ENCODE data around the gene NIT1. TPM values are rescaled to one million over a fixed set of nuclear protein-coding genes. Genes with fewer than 3 reads are reported as not detected.

The NIT1 gene
- total RNA-seq, 1 experiment from 2014 or later: 26.8 TPM

- ChIA-PET POLR2A (ENCODE audit: unreplicated experiment) (interaction anchor here (0.6 to 0.7 kb wide), 4 partner anchors 12 to 92 kb away, joined by 3 to 6 read pairs (median 3); partner anchors contain the start of genes B4GALT3 and TOMM40L), CTCF (interaction anchor here (0.6 to 0.7 kb wide), 2 partner anchors 18 to 30 kb away, joined by 3 read pairs; no protein-coding TSS in a partner anchor)
- H2AFZ ChIP-seq: peak overlapping the region; percentile 90
- H3F3A ChIP-seq (ENCODE audit: insufficient read depth, low read depth): peaks cover 62% of the 10 kb centered on the region
- peaks cover 33% of the 10 kb centered on the region for H3K4me1 ChIP-seq (replicated peaks; ENCODE audit: insufficient read depth)
- intact Hi-C loops (cut with micrococcal nuclease; ENCODE audit: unreplicated experiment): loop anchor here (1.0 to 10.0 kb wide), 3 partner anchors 34 to 138 kb away; partner anchors contain the start of genes B4GALT3 and KLHDC9
- BruUV-seq (replicated peaks): no TSS peak
- H3K4me3 ChIP-seq: peak overlapping the region; percentile 66
- peak overlapping the region; percentile 84 for H3K4me2 ChIP-seq
- no peaks in the 10 kb centered on the region; the same call in 1 of the 2 replicates for H4K20me1 ChIP-seq (ENCODE audit: insufficient read depth)
- H3K79me2 ChIP-seq (ENCODE audit: low read depth): peaks cover 49% of the 10 kb centered on the region
- H3K27me3 ChIP-seq (ENCODE audit: insufficient read depth, low read depth): no peaks in the 10 kb centered on the region
- DNase-seq: no peak
- H3K9me2 ChIP-seq (ENCODE audit: insufficient read depth): no peaks in the 10 kb centered on the region
- TF ChIP-seq CTCF (conservative IDR thresholded peaks at IDR 0.05): no peak; the same call in 1 of the 2 replicates
- no peak for TF ChIP-seq EZH2 (IDR thresholded peaks at IDR 0.05; ENCODE audit: low read depth)
- no peaks in the 10 kb centered on the region for H3K9me3 ChIP-seq (ENCODE audit: insufficient read depth, low read depth)
- 0 out of 2 replicates have a peak, but pooled peaks cover 5% of the 10 kb centered on the region for H3K36me3 ChIP-seq (ENCODE audit: low read depth)
- peak overlapping the region; percentile 91 for H3K27ac ChIP-seq
Measured at GRCh38 chr1:161133220-161133740, 15.4 kb downstream of the NIT1 start.

- no peak for DNase-seq
- peaks cover 3% of the 10 kb centered on the region; the same call in 1 of the 2 replicates for H4K20me1 ChIP-seq (ENCODE audit: insufficient read depth)
- peaks cover 24% of the 10 kb centered on the region for H3K4me1 ChIP-seq (replicated peaks; ENCODE audit: insufficient read depth)
- no peak overlapping the region for H3K4me3 ChIP-seq
- H3K9me2 ChIP-seq (ENCODE audit: insufficient read depth): no peaks in the 10 kb centered on the region
- no peaks in the 10 kb centered on the region for H3K27me3 ChIP-seq (ENCODE audit: insufficient read depth, low read depth)
- CTCF ChIA-PET: no interaction called here
- no peak overlapping the region for H2AFZ ChIP-seq
- H3K79me2 ChIP-seq (ENCODE audit: low read depth): peaks cover 31% of the 10 kb centered on the region
- no peak overlapping the region for H3K4me2 ChIP-seq
- no TSS peak for BruUV-seq (replicated peaks)
- no peak for TF ChIP-seq EZH2 (IDR thresholded peaks at IDR 0.05; ENCODE audit: low read depth)
- no peak for TF ChIP-seq CTCF (conservative IDR thresholded peaks at IDR 0.05)
- H3K36me3 ChIP-seq (ENCODE audit: low read depth): no peaks in the 10 kb centered on the region
- H3K9me3 ChIP-seq (ENCODE audit: insufficient read depth, low read depth): no peaks in the 10 kb centered on the region
- H3K27ac ChIP-seq: no peak overlapping the region
- POLR2A ChIA-PET (ENCODE audit: unreplicated experiment): no interaction called here
- intact Hi-C loops (cut with micrococcal nuclease; ENCODE audit: unreplicated experiment): loop anchor here (2.0 to 10.0 kb wide), 3 partner anchors 143 to 457 kb away; no protein-coding TSS in a partner anchor
- peaks cover 52% of the 10 kb centered on the region for H3F3A ChIP-seq (ENCODE audit: insufficient read depth, low read depth)
Measured at GRCh38 chr1:161137881-161138280, 20.0 kb downstream of the NIT1 start.

GRCh38 chr1:161138431-161138830 is 20.5 kb downstream of the NIT1 start:
- DNase-seq: no peak
- H3K79me2 ChIP-seq (ENCODE audit: low read depth): peaks cover 30% of the 10 kb centered on the region
- no peaks in the 10 kb centered on the region for H3K9me2 ChIP-seq (ENCODE audit: insufficient read depth)
- no peaks in the 10 kb centered on the region for H3K9me3 ChIP-seq (ENCODE audit: insufficient read depth, low read depth)
- no peak overlapping the region for H3K27ac ChIP-seq
- ChIA-PET CTCF (no interaction called here), POLR2A (ENCODE audit: unreplicated experiment) (interaction anchor here (0.5 kb wide), 1 partner anchor 991 kb away, joined by 3 read pairs; no protein-coding TSS in a partner anchor)
- H3K36me3 ChIP-seq (ENCODE audit: low read depth): no peaks in the 10 kb centered on the region
- intact Hi-C loops (cut with micrococcal nuclease; ENCODE audit: unreplicated experiment): loop anchor here (2.0 to 10.0 kb wide), 3 partner anchors 144 to 458 kb away; no protein-coding TSS in a partner anchor
- TF ChIP-seq CTCF (conservative IDR thresholded peaks at IDR 0.05): no peak
- no peak for TF ChIP-seq EZH2 (IDR thresholded peaks at IDR 0.05; ENCODE audit: low read depth)
- no peaks in the 10 kb centered on the region for H3K27me3 ChIP-seq (ENCODE audit: insufficient read depth, low read depth)
- no TSS peak for BruUV-seq (replicated peaks)
- peaks cover 24% of the 10 kb centered on the region for H3K4me1 ChIP-seq (replicated peaks; ENCODE audit: insufficient read depth)
- peaks cover 46% of the 10 kb centered on the region for H3F3A ChIP-seq (ENCODE audit: insufficient read depth, low read depth)
- no peak overlapping the region for H2AFZ ChIP-seq
- no peak overlapping the region for H3K4me3 ChIP-seq
- peaks cover 3% of the 10 kb centered on the region; the same call in 1 of the 2 replicates for H4K20me1 ChIP-seq (ENCODE audit: insufficient read depth)
- no peak overlapping the region for H3K4me2 ChIP-seq

Measured in PC-9 (cell line).